Stimulated activated CD8-positive, alpha-beta memory T cell treated with anti-CD3 and anti-CD28 coated beads, Interleukin-12 subunit alpha, Interleukin-12 subunit beta, amount 100 ng/mL, for 1 hour (primary cell): ENCODE data around the gene PRR16.

Source experiments
- DNase-seq: peaks from one replicate; pipeline ENCODE4 v3.0.0-alpha.2; 2020; ENCODE audit warnings: low read depth

Gene PRR16

GRCh38 chr5:120576588-120576987 is 112.5 kb downstream of the PRR16 start:
- no peak for DNase-seq

DNA sequence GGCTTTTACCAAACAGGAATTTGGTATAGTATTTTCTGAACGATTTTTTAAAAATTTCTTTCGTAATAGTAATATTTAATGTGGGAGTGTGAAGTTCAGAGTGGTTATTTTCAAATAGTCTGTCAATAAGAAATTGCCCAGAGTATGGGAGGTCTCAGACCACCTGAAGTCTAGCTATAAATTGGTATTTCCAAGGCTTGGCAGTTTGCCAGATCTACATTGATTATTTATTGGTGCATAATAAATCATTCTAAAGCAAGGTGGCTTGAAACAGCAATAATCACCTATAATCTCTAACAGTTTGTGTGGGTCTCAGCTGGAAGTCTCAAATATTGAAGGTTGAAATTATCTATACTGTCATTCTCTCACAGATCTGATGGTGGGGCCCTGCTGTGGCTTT is 118.5 kb downstream of the PRR16 start:
- no peak for DNase-seq

DNA sequence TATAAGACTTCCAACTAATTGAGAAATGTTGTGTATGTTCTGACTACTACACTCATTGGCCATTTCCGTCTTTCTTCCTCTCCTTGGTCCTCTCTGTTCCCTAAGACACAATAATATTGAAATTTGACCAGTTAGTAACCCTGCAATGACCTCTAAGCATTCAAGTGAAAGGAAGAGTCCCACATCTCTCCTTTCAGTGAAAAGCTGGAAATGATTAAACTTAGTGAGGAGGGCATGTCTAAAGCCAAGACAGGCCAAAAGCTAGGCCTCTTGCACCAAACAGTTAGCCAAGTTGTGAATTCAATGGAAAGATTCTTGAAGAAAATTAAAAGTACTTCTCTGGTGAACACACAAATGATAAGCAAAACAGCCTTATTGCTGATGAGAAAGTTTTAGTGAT is 122.5 kb downstream of the PRR16 start:
- DNase-seq: no peak

DNA sequence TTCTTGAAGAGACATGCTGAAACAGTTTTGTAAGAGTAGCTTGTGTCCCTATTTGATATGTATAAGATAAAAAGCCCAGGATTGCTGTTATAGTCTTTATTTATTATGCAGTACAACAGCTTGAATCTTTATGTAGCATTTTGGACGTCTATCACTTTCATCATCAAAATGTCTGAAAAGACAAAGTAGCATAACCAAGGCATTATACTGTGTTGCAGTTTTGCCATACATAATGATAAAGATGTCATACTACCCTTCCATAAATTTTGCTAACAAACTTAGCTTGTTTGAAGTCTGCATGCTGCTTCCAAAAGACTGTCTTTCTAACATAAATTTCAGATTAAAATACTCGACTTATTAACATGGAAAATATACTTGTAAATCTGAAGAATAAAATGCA is 127.8 kb downstream of the PRR16 start:
- no peak for DNase-seq

DNA sequence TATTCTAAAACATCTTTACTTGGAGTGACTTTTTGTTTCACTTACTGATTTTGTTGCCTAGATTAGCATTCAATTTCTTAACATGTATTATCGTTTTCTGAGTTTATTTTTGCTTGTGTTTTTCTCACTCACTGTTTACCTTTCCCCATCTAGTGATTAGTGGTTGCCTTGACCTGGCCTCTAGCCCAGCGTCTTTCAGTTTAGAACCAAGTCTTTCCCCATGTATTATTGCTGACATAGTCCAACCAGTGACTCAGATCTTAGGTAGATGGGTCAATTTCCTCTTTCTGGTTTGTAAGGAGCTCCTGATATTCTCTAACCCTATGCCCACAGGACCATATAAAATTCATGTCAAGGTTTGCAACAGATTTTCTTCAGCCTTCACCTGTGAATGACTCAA is 135.5 kb downstream of the PRR16 start:
- no peak for DNase-seq

GRCh38 chr5:120600639-120601038 is 136.5 kb downstream of the PRR16 start:
- DNase-seq: no peak

GRCh38 chr5:120602033-120602432 is 137.9 kb downstream of the PRR16 start:
- DNase-seq: no peak

- DNase-seq: no peak
Observed at GRCh38 chr5:120604884-120605283, 140.8 kb downstream of the PRR16 start.

DNA sequence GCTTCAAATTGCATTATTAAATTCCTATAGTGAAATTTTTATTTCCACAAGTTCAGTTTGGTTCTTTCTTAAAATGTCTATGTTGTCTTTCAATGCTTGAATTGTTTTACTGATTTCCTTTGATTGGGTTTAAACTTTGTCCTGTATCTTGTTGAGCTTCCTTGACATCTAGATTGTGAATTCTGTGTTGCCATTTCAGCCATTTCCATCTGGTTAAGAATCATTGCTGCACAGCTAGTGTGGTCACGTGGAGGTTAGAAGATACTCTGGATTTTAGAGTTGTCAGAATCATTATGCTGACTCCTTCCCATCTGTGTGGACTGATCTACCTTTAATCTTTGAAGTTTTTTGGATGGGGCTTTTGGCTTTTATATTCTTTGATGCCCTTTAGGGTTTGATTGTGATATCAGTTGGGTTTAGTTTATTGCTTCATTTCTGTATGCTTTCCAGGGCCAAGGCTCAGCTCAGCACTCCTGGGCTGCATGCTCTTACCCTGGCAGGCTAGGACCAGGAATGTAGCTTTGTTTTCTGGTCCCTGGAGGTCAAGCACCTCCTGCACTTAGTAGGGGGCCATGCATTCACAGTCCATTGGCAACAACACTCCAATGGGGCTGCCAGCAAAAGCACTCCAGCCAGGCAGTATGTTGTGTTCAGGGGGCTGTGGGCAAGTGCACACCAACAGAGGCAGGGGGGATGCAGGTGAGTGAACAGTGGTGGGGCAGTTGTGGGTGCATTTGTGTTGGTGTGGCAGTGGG is 141.4 kb downstream of the PRR16 start:
- DNase-seq: no peak

DNA sequence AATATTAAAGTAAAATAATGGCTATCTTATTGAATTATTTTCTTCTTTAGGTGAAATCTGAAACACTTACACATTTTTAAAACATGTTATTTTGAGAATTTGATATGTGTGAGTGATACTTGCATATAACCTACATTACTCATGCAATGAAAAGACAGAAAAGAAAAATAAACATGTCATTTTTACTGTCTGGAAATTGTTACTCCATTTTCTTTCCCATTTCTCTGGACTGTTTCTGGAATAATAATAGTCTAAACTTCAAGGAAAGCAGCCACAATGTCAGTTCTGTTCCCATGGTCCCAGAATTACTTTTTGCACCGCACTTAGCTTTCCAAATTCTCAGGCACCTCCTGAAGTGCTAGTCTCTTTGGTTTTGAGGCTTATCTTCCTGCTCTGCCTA is 145.5 kb downstream of the PRR16 start:
- DNase-seq: no peak

- DNase-seq: no peak
Observed at GRCh38 chr5:120610145-120610544, 146.0 kb downstream of the PRR16 start.

- DNase-seq: no peak
Observed at GRCh38 chr5:120613729-120614128, 149.6 kb downstream of the PRR16 start.

DNA sequence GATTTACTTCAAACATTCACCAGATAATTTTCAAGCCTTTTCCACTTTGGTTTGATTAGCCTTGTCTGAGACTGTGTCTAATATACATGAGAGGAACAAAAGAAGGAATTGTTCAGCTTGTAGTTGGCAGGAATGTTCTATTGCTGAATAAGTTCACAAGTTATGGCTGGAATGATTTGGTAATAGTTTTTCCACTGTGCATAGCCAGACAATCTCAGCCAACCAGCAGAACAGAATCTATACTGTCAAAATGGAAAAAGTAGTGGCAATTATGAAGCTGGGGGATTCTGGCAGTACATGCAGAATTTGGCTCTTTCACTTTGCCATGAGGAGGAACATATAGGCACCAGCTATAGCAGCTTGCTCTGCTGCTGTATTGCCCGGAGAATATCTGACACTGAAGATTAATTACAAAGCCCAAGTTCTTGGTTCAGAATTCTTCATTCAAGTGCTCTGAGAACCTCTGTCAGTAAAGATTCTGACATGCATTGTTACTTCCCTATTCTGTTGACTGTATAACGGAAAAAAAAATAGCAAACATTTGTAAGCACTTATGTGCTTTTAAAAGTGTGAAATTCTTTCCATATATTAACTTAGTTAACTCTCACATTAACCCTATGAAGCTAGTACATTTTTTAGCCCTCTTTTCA is 150.6 kb downstream of the PRR16 start:
- DNase-seq: no peak

DNA sequence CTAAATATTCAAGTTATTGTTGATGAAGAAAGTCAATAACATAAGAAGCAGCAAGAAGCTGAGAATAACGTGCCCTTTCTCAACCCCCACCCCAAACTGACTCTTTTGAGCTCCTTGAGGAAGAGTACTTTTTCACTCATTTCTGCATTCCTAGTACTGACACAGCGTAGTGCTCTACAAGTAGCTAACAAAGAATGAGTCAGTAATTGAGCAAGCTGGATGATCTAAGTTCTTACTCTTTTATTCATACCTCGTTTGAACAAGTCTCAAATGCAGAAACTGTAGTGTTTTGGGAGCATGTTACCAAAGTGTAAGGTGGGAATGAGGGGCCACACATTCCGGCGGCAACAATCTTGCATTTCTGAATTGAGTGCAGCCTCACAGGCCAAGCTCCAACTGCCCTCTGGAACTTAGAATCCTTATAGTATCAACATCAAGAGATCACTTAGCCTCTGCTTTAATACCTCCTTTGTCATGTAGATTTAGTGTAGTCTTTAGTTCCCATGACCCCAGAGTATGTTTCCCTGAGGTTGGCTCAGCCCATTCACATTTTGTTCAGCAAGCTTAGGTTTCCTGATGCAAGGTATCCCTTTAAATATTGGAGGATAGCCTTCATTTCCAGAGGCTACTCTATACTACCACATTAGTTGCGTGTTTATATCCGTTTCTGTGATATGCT is 152.0 kb downstream of the PRR16 start:
- DNase-seq: no peak

DNA sequence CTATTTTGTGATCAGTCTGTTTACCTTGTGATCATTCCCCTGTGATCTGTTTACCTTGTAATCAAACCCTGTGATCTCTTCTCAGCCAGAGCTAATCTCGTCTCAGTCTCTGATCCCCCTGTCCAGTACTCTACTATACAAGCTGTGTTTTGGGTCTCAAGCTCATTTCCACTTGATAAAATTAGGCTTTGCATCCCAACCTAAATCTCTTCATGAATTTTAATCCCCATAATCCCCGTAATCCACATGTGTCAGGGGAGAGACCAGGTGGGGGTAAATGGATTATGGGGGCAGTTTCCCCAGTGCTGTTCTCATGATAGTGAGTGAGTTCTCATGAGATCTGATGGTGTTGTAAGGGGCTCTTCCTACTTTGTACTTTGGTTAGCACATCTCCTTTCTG is 157.2 kb downstream of the PRR16 start:
- DNase-seq: no peak

DNA sequence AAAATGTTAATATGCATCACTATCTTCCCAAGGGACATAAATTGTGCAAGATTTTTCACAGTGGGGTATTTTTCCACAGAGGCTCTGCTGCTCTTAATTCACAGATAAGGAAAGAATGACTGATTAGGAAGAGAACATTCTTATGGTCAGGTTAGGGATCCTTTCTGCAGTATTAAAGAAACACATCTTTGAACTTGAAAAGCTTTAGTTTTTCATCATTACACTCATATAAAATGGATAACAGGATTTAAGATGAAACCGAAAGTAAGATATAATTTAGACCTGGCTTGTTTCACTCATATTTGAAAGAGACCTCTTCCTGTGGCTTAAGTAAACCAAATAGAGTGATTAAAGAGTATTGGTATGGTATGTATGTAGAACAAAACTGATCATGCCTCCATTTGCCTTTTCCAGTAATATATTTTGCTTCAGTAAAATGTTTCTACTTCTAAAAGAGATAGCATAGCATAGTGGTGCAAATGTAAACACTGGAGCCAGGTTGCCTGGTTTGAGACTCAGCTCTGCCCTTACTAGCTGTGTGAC is 160.0 kb downstream of the PRR16 start:
- no peak for DNase-seq

DNA sequence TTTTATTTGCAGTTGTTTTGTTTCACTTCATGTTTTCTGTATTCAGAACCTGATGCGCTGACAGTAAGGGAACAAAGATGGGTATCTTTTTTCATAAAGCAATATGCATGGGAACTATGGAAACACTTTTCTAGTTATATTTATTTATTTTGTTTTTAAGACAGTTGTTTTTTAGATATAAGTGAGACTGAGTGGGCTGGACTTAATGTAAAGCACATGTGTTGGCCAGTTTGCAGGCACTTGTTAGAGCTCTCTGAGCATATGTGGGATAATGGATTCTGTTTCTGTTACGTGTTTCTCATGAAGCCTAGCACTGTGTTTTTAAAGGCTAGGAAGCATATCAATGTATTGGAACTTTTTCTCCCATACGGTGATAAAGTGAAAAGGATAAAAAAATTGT is 164.1 kb downstream of the PRR16 start:
- no peak for DNase-seq

DNA sequence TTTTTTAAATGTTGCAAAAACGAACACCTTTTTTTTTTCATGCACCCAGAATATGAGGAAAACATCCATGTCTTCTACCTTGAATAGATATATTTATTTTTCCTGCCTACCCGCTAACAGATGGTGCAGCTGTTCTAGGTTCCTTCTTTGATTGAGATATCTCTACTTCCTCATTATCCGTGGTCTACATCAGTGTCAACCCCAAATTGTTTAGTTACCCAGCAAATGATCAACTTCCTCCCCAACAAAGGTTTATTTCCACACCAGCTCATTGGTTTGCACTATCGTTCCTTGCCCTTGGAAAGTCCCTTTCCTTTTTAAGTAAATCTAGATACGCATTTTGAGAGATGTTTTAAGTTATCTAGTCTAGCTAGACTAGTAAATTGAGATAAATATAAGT is 166.4 kb downstream of the PRR16 start:
- no peak for DNase-seq

- no peak for DNase-seq
Observed at GRCh38 chr5:120631611-120632010, 167.5 kb downstream of the PRR16 start.

DNA sequence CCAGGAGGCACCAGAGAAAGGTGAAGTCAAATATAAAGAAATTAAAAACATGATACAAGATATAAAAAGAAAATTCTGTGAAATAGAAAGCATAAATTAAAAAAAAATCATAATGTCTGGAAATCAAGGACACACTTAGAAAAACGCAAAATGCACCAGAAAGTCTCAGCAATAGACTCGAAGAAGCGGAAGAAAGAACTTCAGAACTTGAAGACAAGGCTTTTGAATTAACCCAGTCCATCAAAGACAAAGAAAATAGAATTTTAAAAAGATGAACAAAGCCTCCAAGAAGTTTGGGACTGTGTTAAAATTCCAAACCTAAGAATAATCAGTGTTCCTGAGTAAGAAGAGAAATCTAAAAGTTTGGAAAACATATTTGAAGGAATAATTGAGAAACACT is 168.3 kb downstream of the PRR16 start:
- DNase-seq: no peak

DNA sequence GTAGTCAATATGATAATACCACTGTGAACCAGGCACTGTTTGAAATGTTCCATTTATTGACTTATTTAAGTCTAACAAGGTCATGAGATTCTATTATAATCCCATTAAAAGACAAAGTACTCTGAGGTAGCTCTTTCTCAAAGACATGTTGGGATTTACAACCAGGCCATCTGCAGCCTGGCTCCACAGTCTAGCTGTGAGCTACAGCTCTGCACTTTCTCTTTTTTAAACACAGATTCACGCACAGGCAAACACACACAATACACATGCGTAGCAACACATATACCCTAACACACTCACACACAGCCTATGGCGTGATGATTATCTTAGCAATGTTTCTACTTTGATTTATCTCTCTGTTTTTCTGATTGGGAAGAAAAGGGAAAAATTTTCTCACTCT is 174.3 kb downstream of the PRR16 start:
- DNase-seq: no peak

DNA sequence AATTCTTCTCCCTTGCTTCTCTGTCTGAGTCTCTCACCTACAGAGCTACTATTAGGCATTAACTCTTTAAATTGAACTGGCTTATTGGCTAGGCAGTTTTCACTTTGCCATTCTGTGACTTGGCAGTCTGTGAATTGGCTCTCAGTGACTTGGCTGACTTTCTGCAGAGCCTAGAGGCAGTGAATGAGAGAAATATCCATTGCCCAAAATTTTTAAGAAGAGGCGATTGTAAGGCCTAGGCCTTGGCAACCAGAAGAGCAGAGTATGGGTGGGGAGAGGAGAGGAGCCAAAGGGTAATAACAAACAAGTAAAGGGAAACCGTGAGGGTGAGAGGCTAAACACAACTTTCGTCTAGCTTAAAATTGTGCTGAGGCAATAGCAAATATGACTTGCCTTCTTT is 176.7 kb downstream of the PRR16 start:
- DNase-seq: no peak

- DNase-seq: no peak
Observed at GRCh38 chr5:120644516-120644915, 180.4 kb downstream of the PRR16 start.
